ENCODE data around the gene E2F3. TPM values are rescaled to one million over a fixed set of nuclear protein-coding genes. Genes with fewer than 3 reads are reported as not detected.
"Not testable (repeated sequence)": the region's sequence is repeated elsewhere in the genome, so short reads cannot be mapped to it uniquely, and the experiment has no call there.

E2F3 gene
- total RNA-seq, 4 donors from 2014 or later = 5.4 to 7.1 (median 6.1) TPM

DNA sequence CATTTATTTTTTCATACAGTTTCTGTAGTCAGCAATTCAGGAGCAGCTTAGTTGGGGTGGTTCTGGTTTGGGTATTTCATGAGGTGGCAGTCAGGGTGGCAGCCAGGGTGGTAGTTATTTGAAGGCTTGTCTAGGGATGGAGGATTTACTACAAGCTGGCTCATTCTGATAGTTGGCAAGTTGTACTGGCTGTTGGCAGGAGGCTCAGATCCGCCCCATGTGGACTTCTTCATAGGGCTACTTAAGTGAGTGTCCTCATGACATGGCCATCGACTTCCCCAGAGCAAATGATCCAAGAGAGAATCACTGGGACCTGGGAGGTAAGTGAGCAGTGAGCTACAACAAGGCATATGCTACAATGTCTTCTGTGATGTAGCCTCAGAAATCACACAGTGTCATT, 110.2 kb downstream of the E2F3 start:
- intact Hi-C loops (cut with DNase I) = no loop called here
- TF ChIP-seq, protein P1, sequence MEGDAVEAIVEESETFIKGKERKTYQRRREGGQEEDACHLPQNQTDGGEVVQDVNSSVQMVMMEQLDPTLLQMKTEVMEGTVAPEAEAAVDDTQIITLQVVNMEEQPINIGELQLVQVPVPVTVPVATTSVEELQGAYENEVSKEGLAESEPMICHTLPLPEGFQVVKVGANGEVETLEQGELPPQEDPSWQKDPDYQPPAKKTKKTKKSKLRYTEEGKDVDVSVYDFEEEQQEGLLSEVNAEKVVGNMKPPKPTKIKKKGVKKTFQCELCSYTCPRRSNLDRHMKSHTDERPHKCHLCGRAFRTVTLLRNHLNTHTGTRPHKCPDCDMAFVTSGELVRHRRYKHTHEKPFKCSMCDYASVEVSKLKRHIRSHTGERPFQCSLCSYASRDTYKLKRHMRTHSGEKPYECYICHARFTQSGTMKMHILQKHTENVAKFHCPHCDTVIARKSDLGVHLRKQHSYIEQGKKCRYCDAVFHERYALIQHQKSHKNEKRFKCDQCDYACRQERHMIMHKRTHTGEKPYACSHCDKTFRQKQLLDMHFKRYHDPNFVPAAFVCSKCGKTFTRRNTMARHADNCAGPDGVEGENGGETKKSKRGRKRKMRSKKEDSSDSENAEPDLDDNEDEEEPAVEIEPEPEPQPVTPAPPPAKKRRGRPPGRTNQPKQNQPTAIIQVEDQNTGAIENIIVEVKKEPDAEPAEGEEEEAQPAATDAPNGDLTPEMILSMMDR (IDR thresholded peaks at IDR 0.05) = no peak
- no peak for TF ChIP-seq POLR2A (IDR thresholded peaks at IDR 0.05)
- peaks cover 0 to 3% (median 0%) of the 10 kb centered on the region in 4 donors for H3K27me3 ChIP-seq
- DNase-seq = no peak
- H3K4me3 ChIP-seq = no peak overlapping the region
- H3K27ac ChIP-seq = no peak overlapping the region
- WGBS, 2 donors = 53% methylated on average over 2 of the region's 2 CpGs; no CpG with 5 or more reads in 1 of the 2 donors
- no peaks in the 10 kb centered on the region for H3K9me3 ChIP-seq
- no peaks in the 10 kb centered on the region for H3K4me1 ChIP-seq
- H3K36me3 ChIP-seq = no peaks in the 10 kb centered on the region

DNA sequence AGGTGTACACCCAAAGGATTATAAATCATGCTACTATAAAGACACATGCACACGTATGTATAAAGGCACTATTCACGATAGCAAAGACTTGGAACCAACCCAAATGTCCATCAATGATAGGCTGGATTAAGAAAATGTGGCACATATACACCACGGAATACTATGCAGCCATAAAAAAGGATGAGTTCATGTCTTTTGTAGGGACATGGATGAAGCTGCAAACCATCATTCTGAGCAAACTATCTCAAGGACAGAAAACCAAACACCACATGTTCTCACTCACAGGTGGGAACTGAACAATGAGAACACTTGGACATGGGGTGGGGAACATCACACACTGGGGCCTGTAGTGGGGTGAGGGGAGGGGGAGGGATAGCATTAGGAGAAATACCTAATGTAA, 123.5 kb downstream of the E2F3 start:
- H3K27ac ChIP-seq; H3K27me3 ChIP-seq; intact Hi-C loops (cut with DNase I); H3K9me3 ChIP-seq; H3K4me3 ChIP-seq; DNase-seq; H3K36me3 ChIP-seq: not testable (repeated sequence)
- peaks cover 0 to 12% (median 5%) of the 10 kb centered on the region in 3 donors for H3K4me1 ChIP-seq
- 54 to 95% methylated on average over 3 of the region's 3 CpGs for WGBS, 2 donors

DNA sequence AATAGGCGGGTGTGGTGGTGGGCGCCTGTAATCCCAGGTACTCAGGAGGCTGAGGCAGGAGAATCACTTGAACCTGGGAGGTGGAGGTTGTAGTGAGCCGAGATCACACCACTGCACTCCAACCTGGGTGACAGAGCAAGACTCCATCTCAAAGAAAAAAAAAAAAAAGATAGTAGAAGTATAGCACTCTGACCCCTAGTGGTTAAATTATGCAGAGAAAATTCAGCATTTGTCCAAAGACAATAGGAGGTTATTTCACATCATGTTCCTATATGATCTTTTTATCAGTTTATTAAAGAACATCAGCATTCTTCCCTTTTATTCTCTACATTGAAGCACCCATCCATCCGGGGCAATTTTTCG, 127.4 kb downstream of the E2F3 start:
- not testable (repeated sequence) for H3K36me3 ChIP-seq, H3K27ac ChIP-seq, H3K4me3 ChIP-seq, H3K27me3 ChIP-seq, H3K9me3 ChIP-seq, DNase-seq
- 19 to 22% methylated on average over 5 of the region's 5 CpGs for WGBS, 2 donors
- intact Hi-C loops (cut with DNase I) = loop anchor here (2.0 kb wide), 1 partner anchor 238 kb away; no protein-coding TSS in a partner anchor
- H3K4me1 ChIP-seq = peaks cover 0 to 17% (median 8%) of the 10 kb centered on the region in 3 donors
- TF ChIP-seq, protein P1 (IDR thresholded peaks at IDR 0.05) = peak; percentile 15 to 68 (median 51)

DNA sequence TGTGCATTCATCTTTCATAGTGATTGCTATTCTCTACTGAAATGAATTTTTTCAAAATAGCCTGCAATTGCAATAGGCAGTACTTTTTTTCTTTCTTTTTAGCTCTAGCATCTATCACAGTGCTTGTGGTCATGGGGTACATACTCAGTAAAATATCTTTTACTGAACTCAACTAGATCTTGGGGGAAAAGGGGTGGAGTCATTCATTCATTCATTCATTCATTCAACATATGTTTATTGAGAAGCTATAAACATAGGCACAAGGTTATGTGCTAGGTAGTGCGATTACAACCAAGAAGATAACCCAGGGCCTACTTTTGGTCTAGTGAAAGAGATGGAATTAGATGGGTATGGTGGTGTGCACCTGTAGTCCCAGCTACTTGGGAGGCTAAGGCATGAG, 131.2 kb downstream of the E2F3 start:
- 100% methylated on average over 1 of the region's 1 CpG for WGBS, 2 donors
- TF ChIP-seq, protein P1 (IDR thresholded peaks at IDR 0.05) = no peak
- TF ChIP-seq POLR2A (IDR thresholded peaks at IDR 0.05) = no peak
- no peak for DNase-seq

DNA sequence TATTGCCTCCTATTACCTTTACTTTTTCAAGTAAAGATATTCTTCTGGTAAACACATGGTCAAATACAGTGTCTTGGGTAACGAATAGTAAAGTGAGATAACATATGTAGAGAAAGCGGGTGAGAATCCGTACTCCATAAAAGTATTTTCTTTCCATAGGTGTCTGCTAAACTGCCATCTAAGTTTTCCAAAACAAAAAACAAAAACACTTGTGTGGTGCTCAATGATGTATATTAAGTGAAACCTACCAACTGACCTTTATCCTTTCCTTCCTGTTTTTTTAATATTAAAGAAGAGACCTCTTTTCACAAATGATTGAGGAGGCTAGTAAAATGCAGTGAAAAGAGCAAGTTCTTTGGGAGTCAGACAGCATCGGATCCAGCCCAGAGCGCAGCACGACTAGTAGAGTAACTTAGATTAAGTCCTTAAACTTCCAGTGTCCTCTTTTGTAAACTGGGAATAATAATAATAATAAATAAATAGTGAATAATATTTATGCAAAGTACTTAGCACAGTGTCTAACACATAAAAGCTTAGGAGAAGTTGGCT, 132.1 kb downstream of the E2F3 start:
- no peak for DNase-seq
- TF ChIP-seq, protein P1 (IDR thresholded peaks at IDR 0.05) = no peak
- TF ChIP-seq POLR2A (IDR thresholded peaks at IDR 0.05) = no peak
- WGBS, 2 donors = 52% methylated on average over 6 of the region's 6 CpGs
- peak overlapping the region in 3 of 4 donors; percentile 85 to 91 (median 85) for H3K27ac ChIP-seq
- H3K36me3 ChIP-seq = no peaks in the 10 kb centered on the region
- intact Hi-C loops (cut with DNase I) = loop anchor here (5.0 kb wide), 2 partner anchors 132 to 442 kb away; partner anchors contain the start of gene E2F3
- no peaks in the 10 kb centered on the region for H3K27me3 ChIP-seq
- no peaks in the 10 kb centered on the region for H3K9me3 ChIP-seq
- peak overlapping the region; percentile 61 to 90 (median 78) for H3K4me3 ChIP-seq
- H3K4me1 ChIP-seq = peaks cover 9 to 24% (median 13%) of the 10 kb centered on the region in 3 donors

More for the DNA sequence above, 131.2 kb downstream of the E2F3 start:
- Histone ChIP-seq H3K27me3 (no peaks in the 10 kb centered on the region), H3K4me3 (no peak overlapping the region), H3K36me3 (no peaks in the 10 kb centered on the region), H3K4me1 (peaks cover 9 to 33% (median 16%) of the 10 kb centered on the region in 3 donors), H3K27ac (no peak overlapping the region), H3K9me3 (no peaks in the 10 kb centered on the region)
- intact Hi-C loops (cut with DNase I) = loop anchor here (5.0 kb wide), 2 partner anchors 131 to 441 kb away; partner anchors contain the start of gene E2F3
